D721Med (cell line): Measurements from ENCODE around the gene WFIKKN1.

Source experiments
- DNase-seq: peaks from one replicate; pipeline ENCODE4 v3.0.0; 2011; ENCODE audit warnings: low spot score; ENCODE audit not compliant: insufficient read length
- FAIRE-seq: peaks from 2 replicates; lab custom pipeline; 2011; peaks lifted over from hg19 to GRCh38; lab: Jason Lieb, UNC
- CTCF ChIP-seq: IDR thresholded peaks from 2 replicates; pipeline ENCODE4 v1.5.1; 2012; ENCODE audit warnings: mild to moderate bottlenecking, control low read depth; ENCODE audit not compliant: insufficient read depth; ENCODE audit errors: missing control alignments

The WFIKKN1 gene

GRCh38 chr16:676913-677312 lies 46.1 kb downstream of the WFIKKN1 start:
- DNase-seq, result no peak
- no peak for FAIRE-seq
- no peak for TF ChIP-seq CTCF

- no peak for TF ChIP-seq CTCF
- DNase-seq, result no peak
- FAIRE-seq, result no peak
Measured at GRCh38 chr16:677316-678190, 46.8 kb downstream of the WFIKKN1 start.

GRCh38 chr16:678209-678857 lies 47.5 kb downstream of the WFIKKN1 start:
- DNase-seq (no peak), FAIRE-seq (no peak)
- TF ChIP-seq CTCF, result no peak

GRCh38 chr16:678858-679813 lies 48.4 kb downstream of the WFIKKN1 start:
- no peak for TF ChIP-seq CTCF
- FAIRE-seq (no peak), DNase-seq (no peak)

- TF ChIP-seq CTCF, result no peak
- DNase-seq (no peak), FAIRE-seq (no peak)
Measured at GRCh38 chr16:679814-680624, 49.2 kb downstream of the WFIKKN1 start, which contains the start of gene STUB1. Gene STUB1, plus strand, starts transcription at chr16:680410. Its CDS starts 116 bp downstream, at chr16:680526.

- FAIRE-seq, result no peak
- DNase-seq, result no peak
- TF ChIP-seq CTCF, result no peak
Measured at GRCh38 chr16:680625-680945, 49.8 kb downstream of the WFIKKN1 start.
